ENCODE measurements around the gene USP24. TPM values are rescaled to one million over a fixed set of nuclear protein-coding genes. Genes with fewer than 3 reads are reported as not detected.

Gene USP24
- polyA plus RNA-seq, 6 donors from 2014 or later: 4.6 to 15.2 (median 8.5) TPM

- Mint-ChIP-seq H3K36me3 (peaks cover 11 to 12% of the 10 kb centered on the region in 2 donors), H3K27me3 (no peaks in the 10 kb centered on the region), H3K27ac (peak overlapping the region in 2 of 6 donors; percentile 72 to 78), H3K9me3 (no peaks in the 10 kb centered on the region), H3K4me1 (peaks cover 0 to 3% (median 0%) of the 10 kb centered on the region in 3 donors), H3K4me3 (no peak overlapping the region)
- no peak for DNase-seq
- ATAC-seq (ENCODE audit: low read depth in 2 of 2): no peak
These were observed 152.2 kb downstream of the USP24 start for GRCh38 chr1:55062801-55063576.

- peaks cover 0 to 1% (median 0%) of the 10 kb centered on the region in 3 donors for H3K4me1 Mint-ChIP-seq
- no peak for DNase-seq
- H3K4me3 Mint-ChIP-seq: no peak overlapping the region
- no peaks in the 10 kb centered on the region for H3K9me3 Mint-ChIP-seq
- no peak for ATAC-seq (ENCODE audit: low read depth in 2 of 2)
- no peaks in the 10 kb centered on the region for H3K27me3 Mint-ChIP-seq
- peaks cover 2 to 4% of the 10 kb centered on the region in 2 donors for H3K36me3 Mint-ChIP-seq
- peak overlapping the region in 1 of 6 donors; percentile 6 for H3K27ac Mint-ChIP-seq
These were observed 153.3 kb downstream of the USP24 start for GRCh38 chr1:55061706-55062321.

- no peak for ATAC-seq (ENCODE audit: low read depth in 2 of 2)
- Mint-ChIP-seq H3K27me3 (no peaks in the 10 kb centered on the region), H3K9me3 (no peaks in the 10 kb centered on the region), H3K27ac (no peak overlapping the region), H3K4me1 (peaks cover 0 to 2% (median 0%) of the 10 kb centered on the region in 3 donors), H3K36me3 (no peaks in the 10 kb centered on the region), H3K4me3 (no peak overlapping the region)
- DNase-seq: no peak
These were observed 154.0 kb downstream of the USP24 start for GRCh38 chr1:55061000-55061705.

GRCh38 chr1:55060133-55060999 lies 154.8 kb downstream of the USP24 start:
- Mint-ChIP-seq H3K9me3 (no peaks in the 10 kb centered on the region), H3K27ac (no peak overlapping the region), H3K36me3 (no peaks in the 10 kb centered on the region), H3K27me3 (no peaks in the 10 kb centered on the region), H3K4me3 (no peak overlapping the region), H3K4me1 (peaks cover 0 to 2% (median 0%) of the 10 kb centered on the region in 3 donors)
- DNase-seq (no peak), ATAC-seq (ENCODE audit: low read depth in 2 of 2) (no peak)

GRCh38 chr1:55059302-55060132 lies 155.6 kb downstream of the USP24 start:
- DNase-seq: no peak
- Mint-ChIP-seq H3K36me3 (no peaks in the 10 kb centered on the region), H3K27me3 (no peaks in the 10 kb centered on the region), H3K9me3 (peaks cover 0 to 2% (median 0%) of the 10 kb centered on the region in 7 donors), H3K27ac (no peak overlapping the region), H3K4me3 (no peak overlapping the region), H3K4me1 (peaks cover 0 to 2% (median 0%) of the 10 kb centered on the region in 3 donors)
- ATAC-seq (ENCODE audit: low read depth in 2 of 2): no peak

GRCh38 chr1:55057956-55058298 lies 157.2 kb downstream of the USP24 start:
- Mint-ChIP-seq H3K9me3 (peaks cover 0 to 2% (median 0%) of the 10 kb centered on the region in 7 donors), H3K4me3 (no peak overlapping the region), H3K27me3 (peaks cover 0 to 3% (median 0%) of the 10 kb centered on the region in 3 donors), H3K4me1 (peaks cover 0 to 2% (median 0%) of the 10 kb centered on the region in 3 donors), H3K36me3 (no peaks in the 10 kb centered on the region), H3K27ac (no peak overlapping the region)
- ATAC-seq (ENCODE audit: low read depth in 2 of 2): no peak
- DNase-seq: no peak

- DNase-seq (no peak), ATAC-seq (ENCODE audit: low read depth in 2 of 2) (no peak)
- peaks cover 0 to 2% (median 0%) of the 10 kb centered on the region in 3 donors for H3K4me1 Mint-ChIP-seq
These were observed 157.8 kb downstream of the USP24 start for GRCh38 chr1:55057270-55057955.

GRCh38 chr1:55056632-55056992 lies 158.6 kb downstream of the USP24 start:
- DNase-seq (no peak), ATAC-seq (ENCODE audit: low read depth in 2 of 2) (no peak)
- H3K9me3 Mint-ChIP-seq: peaks cover 0 to 2% (median 0%) of the 10 kb centered on the region in 7 donors
- H3K27ac Mint-ChIP-seq: no peak overlapping the region
- peaks cover 0 to 2% (median 0%) of the 10 kb centered on the region in 3 donors for H3K4me1 Mint-ChIP-seq
- H3K36me3 Mint-ChIP-seq: no peaks in the 10 kb centered on the region
- H3K27me3 Mint-ChIP-seq: peaks cover 0 to 6% (median 0%) of the 10 kb centered on the region in 3 donors
- H3K4me3 Mint-ChIP-seq: peak overlapping the region in 2 of 8 donors; percentile 32 to 47

More at GRCh38 chr1:55057270-55057955, 157.8 kb downstream of the USP24 start:
- Mint-ChIP-seq H3K27ac (no peak overlapping the region), H3K9me3 (peaks cover 0 to 2% (median 0%) of the 10 kb centered on the region in 7 donors), H3K36me3 (no peaks in the 10 kb centered on the region), H3K4me3 (no peak overlapping the region), H3K27me3 (peaks cover 0 to 6% (median 0%) of the 10 kb centered on the region in 3 donors)

GRCh38 chr1:55055951-55056631 lies 159.1 kb downstream of the USP24 start:
- Mint-ChIP-seq H3K27ac (no peak overlapping the region), H3K9me3 (peaks cover 0 to 2% (median 0%) of the 10 kb centered on the region in 7 donors), H3K36me3 (no peaks in the 10 kb centered on the region), H3K27me3 (peaks cover 0 to 6% (median 0%) of the 10 kb centered on the region in 3 donors), H3K4me3 (peak overlapping the region in 2 of 8 donors; percentile 32 to 47), H3K4me1 (peaks cover 0 to 2% (median 0%) of the 10 kb centered on the region in 3 donors)
- DNase-seq: no peak
- ATAC-seq (ENCODE audit: low read depth in 2 of 2): no peak

GRCh38 chr1:55055084-55055882 lies 159.9 kb downstream of the USP24 start:
- Mint-ChIP-seq H3K4me3 (no peak overlapping the region), H3K27me3 (peaks cover 0 to 6% (median 5%) of the 10 kb centered on the region in 3 donors), H3K27ac (peak overlapping the region in 2 of 6 donors; percentile 10 to 61), H3K4me1 (peaks cover 0 to 2% (median 0%) of the 10 kb centered on the region in 3 donors), H3K36me3 (no peaks in the 10 kb centered on the region), H3K9me3 (peaks cover 0 to 2% (median 0%) of the 10 kb centered on the region in 7 donors)
- DNase-seq (no peak), ATAC-seq (ENCODE audit: low read depth in 2 of 2) (no peak)

- no peak for ATAC-seq (ENCODE audit: low read depth in 2 of 2)
- Mint-ChIP-seq H3K36me3 (no peaks in the 10 kb centered on the region), H3K4me3 (no peak overlapping the region), H3K27ac (no peak overlapping the region), H3K27me3 (peaks cover 0 to 6% (median 5%) of the 10 kb centered on the region in 3 donors), H3K4me1 (peaks cover 0 to 2% (median 0%) of the 10 kb centered on the region in 3 donors), H3K9me3 (peaks cover 0 to 2% (median 0%) of the 10 kb centered on the region in 7 donors)
- no peak for DNase-seq
These were observed 160.8 kb downstream of the USP24 start for GRCh38 chr1:55054396-55054795.
